ENCODE measurements around the gene PDE6D.

DNA sequence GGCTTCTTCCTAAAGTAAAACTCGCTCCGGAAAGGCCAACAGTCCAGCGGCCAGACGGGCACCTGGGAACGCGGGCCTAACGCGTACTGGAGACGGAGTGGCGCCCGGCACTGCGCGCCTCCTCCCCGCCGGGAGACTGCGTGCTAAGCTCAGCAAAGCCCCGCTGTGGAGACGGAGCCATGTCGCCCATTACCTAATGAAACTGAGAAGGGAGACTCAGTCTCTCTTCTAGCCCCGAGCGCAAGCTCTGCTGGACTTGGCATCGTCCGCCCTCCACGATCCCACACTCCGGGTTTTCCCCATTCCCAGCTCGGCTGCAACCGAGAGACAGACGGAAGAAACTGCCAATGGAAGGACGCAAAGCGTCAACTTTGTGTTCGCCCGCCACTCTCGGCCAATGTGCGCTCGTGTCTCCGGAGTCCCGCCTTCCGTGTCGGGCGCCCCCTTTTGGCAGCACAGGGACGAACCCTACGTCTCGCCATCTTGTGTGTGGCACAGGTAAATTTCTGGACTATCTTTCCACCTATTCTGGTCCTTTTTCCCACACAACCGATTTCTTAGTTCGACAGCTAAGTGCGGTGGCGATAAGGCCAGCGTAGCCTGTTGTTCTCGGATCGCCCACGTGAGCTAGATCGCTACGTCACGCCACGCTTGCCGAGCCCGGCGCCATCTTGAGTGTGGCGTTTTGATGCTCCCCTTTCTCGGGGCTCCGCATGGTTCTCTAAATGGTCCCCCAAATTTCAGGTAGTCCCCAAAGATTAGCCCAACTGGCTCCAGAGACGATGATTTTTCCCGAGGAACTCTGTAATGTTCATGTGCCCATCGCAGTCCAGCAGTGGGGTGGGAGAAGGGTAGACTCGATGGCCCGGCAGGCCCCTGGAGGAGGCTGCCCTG, 74.1 kb downstream of the PDE6D start:
- TF ChIP-seq, protein P1, sequence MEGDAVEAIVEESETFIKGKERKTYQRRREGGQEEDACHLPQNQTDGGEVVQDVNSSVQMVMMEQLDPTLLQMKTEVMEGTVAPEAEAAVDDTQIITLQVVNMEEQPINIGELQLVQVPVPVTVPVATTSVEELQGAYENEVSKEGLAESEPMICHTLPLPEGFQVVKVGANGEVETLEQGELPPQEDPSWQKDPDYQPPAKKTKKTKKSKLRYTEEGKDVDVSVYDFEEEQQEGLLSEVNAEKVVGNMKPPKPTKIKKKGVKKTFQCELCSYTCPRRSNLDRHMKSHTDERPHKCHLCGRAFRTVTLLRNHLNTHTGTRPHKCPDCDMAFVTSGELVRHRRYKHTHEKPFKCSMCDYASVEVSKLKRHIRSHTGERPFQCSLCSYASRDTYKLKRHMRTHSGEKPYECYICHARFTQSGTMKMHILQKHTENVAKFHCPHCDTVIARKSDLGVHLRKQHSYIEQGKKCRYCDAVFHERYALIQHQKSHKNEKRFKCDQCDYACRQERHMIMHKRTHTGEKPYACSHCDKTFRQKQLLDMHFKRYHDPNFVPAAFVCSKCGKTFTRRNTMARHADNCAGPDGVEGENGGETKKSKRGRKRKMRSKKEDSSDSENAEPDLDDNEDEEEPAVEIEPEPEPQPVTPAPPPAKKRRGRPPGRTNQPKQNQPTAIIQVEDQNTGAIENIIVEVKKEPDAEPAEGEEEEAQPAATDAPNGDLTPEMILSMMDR (conservative IDR thresholded peaks at IDR 0.05; ENCODE audit: low read depth, low read length) = peak; percentile 99
- TF ChIP-seq RFX5 (IDR thresholded peaks at IDR 0.05; ENCODE audit: low read depth, low read length) = no peak
- TF ChIP-seq BHLHE40 (IDR thresholded peaks at IDR 0.05; ENCODE audit: low read depth, low read length) = no peak
- TF ChIP-seq, protein P2, sequence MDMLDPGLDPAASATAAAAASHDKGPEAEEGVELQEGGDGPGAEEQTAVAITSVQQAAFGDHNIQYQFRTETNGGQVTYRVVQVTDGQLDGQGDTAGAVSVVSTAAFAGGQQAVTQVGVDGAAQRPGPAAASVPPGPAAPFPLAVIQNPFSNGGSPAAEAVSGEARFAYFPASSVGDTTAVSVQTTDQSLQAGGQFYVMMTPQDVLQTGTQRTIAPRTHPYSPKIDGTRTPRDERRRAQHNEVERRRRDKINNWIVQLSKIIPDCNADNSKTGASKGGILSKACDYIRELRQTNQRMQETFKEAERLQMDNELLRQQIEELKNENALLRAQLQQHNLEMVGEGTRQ (IDR thresholded peaks at IDR 0.05; ENCODE audit: low read depth, low read length) = peak; percentile 69
- no peak; the same call in 1 of the 2 replicates for TF ChIP-seq RAD21 (IDR thresholded peaks at IDR 0.05; ENCODE audit: low read length)
- no peak for TF ChIP-seq MXI1 (IDR thresholded peaks at IDR 0.05; ENCODE audit: borderline replicate concordance, low read depth, low read length)
- TF ChIP-seq MAZ (IDR thresholded peaks at IDR 0.05; ENCODE audit: borderline replicate concordance, low read depth, low read length) = no peak; the same call in 1 of the 2 replicates
- TF ChIP-seq MAFK (IDR thresholded peaks at IDR 0.05; ENCODE audit: low read depth, low read length) = no peak
- no peak; the same call in 1 of the 2 replicates for TF ChIP-seq POLR2A (IDR thresholded peaks at IDR 0.05; ENCODE audit: low read depth, low read length)
- TF ChIP-seq FOS (IDR thresholded peaks at IDR 0.05; ENCODE audit: low read depth, low read length) = no peak
- no peak for TF ChIP-seq SMC3 (IDR thresholded peaks at IDR 0.05; ENCODE audit: low read depth, low read length)
- TF ChIP-seq CHD1 (IDR thresholded peaks at IDR 0.05; ENCODE audit: low read depth, low read length) = no peak
- TF ChIP-seq, protein P3, sequence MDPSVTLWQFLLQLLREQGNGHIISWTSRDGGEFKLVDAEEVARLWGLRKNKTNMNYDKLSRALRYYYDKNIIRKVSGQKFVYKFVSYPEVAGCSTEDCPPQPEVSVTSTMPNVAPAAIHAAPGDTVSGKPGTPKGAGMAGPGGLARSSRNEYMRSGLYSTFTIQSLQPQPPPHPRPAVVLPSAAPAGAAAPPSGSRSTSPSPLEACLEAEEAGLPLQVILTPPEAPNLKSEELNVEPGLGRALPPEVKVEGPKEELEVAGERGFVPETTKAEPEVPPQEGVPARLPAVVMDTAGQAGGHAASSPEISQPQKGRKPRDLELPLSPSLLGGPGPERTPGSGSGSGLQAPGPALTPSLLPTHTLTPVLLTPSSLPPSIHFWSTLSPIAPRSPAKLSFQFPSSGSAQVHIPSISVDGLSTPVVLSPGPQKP (IDR thresholded peaks at IDR 0.05; ENCODE audit: borderline replicate concordance, low read depth, low read length) = no peak

All from IMR-90 (cell line).